ENCODE results near the gene ABHD10.
"Not testable (repeated sequence)": the region's sequence is repeated elsewhere in the genome, so short reads cannot be mapped to it uniquely, and the experiment has no call there.

ABHD10 gene

DNA sequence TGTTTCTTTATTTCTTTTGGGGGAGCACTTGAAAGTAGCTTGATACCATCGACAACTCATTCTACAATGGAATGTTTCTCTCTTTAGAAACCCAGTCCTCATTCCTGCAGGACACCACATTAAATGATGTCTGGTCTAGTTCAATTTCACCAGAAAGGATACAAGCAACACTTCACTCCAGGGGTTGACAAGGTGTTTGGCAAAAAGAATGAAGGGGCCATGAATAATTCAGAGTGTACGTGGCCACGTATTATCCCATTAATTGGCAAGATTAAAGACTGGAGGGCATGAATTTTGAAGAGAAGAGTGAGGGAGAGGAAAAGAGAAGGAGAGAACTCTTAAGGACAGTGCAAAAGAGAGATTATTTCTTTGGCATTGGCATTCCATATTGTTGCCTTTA is 56.4 kb downstream of the ABHD10 start:
- DNase-seq = no peak

DNA sequence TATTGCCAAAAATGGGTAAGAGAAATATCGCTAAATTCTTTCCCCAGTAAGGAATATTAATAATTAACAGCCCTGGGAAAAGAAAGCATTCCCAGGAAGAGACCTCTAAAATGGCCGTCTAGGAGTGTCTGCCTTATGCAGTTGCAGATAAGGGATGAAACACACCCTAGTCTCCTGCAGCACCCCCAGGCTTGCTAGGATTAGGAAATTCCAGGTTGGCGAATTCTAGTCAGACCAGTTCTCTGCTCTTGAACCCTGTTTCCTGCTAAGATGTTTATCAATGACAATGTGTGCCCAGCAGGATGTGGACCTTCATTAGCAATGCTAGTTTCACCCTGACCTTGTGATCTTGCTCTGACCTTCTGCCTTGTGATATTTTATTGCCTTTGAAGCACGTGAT is 58.4 kb downstream of the ABHD10 start:
- not testable (repeated sequence) for DNase-seq

DNA sequence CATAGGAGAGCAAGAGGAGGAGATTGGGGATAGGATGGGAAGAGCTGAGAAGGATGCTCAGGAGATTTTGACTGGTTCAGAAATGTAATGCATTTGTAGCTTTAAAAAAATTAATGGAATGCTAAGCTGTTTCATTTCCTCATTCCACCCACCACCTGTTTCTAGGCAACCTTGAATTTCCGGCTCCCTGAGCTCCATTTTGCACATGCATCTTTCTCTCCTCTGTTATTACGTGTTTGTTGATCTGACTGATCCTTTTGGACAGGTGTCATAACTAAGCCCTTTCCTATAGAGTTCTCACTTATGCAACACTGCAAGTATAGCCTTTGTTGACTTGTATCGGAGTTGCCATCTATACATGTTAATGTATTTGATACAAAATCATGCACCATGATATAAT is 60.0 kb downstream of the ABHD10 start:
- DNase-seq = no peak

DNA sequence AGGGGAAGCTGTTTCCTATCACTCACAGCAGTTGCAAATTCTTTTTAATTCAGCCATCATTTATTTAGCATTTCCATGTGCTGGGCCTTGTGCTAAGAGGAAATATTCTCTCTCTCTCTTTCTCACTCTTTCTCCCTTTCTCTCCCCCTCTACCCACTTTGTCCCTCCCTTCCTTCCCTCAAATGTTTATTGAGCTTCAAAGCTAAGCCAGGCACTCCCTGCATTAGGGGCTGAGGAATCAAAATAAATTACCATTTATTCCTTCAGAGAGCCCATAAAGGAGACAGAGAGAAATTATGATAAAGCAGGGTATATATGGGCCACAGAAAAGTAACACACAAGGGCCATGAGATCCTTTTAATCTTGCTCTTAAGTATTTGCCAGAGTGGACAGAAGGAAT is 62.5 kb downstream of the ABHD10 start:
- DNase-seq = no peak

DNA sequence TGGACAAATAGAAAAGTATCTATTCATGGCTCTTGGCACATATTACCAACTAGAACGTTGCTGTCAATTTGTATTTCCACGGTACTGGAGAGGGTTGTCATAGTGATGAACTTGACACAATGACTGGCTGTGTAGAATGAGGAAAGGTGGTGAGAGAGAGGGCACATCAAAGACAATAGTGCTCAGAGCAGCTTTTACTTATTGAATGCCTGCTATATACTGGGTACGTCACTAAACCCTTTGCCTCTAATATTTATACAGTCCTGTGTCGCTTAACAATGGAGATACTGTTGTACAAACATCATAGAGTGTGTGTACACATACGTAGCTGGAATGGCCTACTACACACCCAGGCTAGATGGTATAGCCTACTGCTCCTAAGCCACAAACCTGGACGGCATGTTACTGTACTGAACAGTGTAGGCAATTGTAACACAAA is 64.0 kb downstream of the ABHD10 start:
- no peak for DNase-seq
